Measurements from ENCODE around the gene PDGFRB. TPM values are rescaled to one million over a fixed set of nuclear protein-coding genes. Genes with fewer than 3 reads are reported as not detected.

PDGFRB gene
- total and polyA plus RNA-seq, 2 experiments from 2014 or later: 4.2 to 5.3 TPM

DNA sequence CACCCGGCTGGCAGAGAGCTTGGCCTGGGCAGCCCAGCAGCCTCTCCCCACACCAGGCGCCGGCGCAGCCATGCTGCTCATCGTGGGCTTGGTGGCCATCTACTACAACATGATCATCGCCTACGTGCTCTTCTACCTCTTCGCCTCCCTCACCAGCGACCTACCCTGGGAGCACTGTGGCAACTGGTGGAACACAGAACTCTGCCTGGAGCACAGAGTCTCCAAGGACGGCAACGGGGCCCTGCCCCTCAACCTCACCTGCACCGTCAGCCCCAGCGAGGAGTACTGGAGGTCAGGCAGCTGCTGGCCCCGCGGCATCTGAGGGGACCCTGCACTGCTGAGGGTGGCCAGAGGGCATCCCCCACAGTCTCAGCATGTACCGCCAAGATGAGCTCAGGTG lies 41.3 kb upstream of the PDGFRB start:
- H3K4me3 ChIP-seq: no peak overlapping the region
- H3K36me3 ChIP-seq: no peaks in the 10 kb centered on the region
- no peak overlapping the region for H3K27ac ChIP-seq
- DNase-seq (ENCODE audit: low read depth in 1 of 2, low spot score in 1 of 2): no peak
- H3K27me3 ChIP-seq: peaks cover 27% of the 10 kb centered on the region
- TF ChIP-seq, protein P1, sequence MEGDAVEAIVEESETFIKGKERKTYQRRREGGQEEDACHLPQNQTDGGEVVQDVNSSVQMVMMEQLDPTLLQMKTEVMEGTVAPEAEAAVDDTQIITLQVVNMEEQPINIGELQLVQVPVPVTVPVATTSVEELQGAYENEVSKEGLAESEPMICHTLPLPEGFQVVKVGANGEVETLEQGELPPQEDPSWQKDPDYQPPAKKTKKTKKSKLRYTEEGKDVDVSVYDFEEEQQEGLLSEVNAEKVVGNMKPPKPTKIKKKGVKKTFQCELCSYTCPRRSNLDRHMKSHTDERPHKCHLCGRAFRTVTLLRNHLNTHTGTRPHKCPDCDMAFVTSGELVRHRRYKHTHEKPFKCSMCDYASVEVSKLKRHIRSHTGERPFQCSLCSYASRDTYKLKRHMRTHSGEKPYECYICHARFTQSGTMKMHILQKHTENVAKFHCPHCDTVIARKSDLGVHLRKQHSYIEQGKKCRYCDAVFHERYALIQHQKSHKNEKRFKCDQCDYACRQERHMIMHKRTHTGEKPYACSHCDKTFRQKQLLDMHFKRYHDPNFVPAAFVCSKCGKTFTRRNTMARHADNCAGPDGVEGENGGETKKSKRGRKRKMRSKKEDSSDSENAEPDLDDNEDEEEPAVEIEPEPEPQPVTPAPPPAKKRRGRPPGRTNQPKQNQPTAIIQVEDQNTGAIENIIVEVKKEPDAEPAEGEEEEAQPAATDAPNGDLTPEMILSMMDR (IDR thresholded peaks at IDR 0.05; ENCODE audit: low read depth, low read length): no peak
- no peaks in the 10 kb centered on the region for H3K4me1 ChIP-seq (ENCODE audit: low read depth)
- no peaks in the 10 kb centered on the region for H3K9me3 ChIP-seq (ENCODE audit: low read depth)

DNA sequence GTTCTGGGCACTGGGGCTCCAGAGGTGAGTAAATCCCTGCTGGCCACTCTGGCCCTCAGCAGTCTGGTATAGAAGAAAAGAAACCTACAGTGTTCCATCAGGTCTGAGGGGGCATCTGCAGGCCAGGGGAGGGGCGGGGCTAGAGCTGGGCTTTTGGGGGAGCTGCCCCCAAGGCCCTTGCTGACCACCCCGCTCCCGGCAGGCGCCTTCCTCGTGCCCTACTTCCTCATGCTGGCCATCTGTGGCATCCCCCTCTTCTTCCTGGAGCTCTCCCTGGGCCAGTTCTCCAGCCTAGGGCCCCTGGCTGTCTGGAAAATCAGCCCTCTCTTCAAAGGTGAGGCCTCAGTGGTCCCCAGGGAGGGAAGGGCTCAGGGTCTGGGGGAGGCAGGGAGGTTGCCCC lies 40.9 kb upstream of the PDGFRB start:
- Histone ChIP-seq H3K36me3 (no peaks in the 10 kb centered on the region), H3K4me1 (ENCODE audit: low read depth) (no peaks in the 10 kb centered on the region), H3K4me3 (no peak overlapping the region), H3K9me3 (ENCODE audit: low read depth) (no peaks in the 10 kb centered on the region), H3K27me3 (peaks cover 29% of the 10 kb centered on the region), H3K27ac (no peak overlapping the region)
- no peak for DNase-seq (ENCODE audit: low read depth in 1 of 2, low spot score in 1 of 2)
- TF ChIP-seq, protein P1 (IDR thresholded peaks at IDR 0.05; ENCODE audit: low read depth, low read length): no peak

DNA sequence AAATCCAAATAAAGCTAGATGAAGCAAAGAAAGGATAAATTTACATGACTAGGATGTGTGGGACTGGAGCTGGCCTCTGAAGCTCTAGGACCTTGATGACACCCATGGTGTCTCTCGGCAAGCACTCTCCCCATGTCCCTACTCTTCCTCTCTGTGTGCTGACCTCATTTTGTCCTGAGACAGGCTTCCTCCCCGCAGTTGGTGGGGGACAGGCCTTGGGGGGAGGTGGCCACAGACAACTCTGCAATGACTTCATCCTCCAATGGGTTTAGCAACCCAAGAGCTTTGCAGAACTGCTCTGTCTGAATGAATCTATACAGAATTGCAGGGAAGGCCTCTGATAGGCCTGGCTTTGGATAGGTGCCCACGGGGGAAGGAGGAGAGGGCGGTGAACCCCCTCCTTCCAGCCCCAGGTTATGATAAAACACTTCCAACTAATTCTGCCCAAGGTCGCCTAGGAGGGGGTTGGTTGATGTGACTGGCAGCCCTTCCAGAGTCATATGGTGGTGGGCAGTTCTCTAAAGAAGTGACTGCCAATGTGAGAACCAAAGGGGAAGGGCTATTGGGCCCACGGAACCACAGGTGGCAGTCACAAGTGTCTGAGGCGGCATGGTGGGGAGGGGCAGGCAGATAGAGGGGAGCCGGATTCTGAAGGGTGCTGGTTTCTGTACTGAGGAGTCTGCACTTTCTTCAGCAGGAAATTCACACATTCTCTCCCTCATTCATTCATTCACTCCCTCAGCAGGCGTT lies 40.3 kb upstream of the PDGFRB start:
- no peaks in the 10 kb centered on the region for H3K36me3 ChIP-seq
- no peaks in the 10 kb centered on the region for H3K9me3 ChIP-seq (ENCODE audit: low read depth)
- H3K4me3 ChIP-seq: no peak overlapping the region
- no peaks in the 10 kb centered on the region for H3K4me1 ChIP-seq (ENCODE audit: low read depth)
- TF ChIP-seq, protein P1 (IDR thresholded peaks at IDR 0.05; ENCODE audit: low read depth, low read length): no peak
- no peak for DNase-seq (ENCODE audit: low read depth in 1 of 2, low spot score in 1 of 2)
- no peak overlapping the region for H3K27ac ChIP-seq
- peaks cover 33% of the 10 kb centered on the region for H3K27me3 ChIP-seq

DNA sequence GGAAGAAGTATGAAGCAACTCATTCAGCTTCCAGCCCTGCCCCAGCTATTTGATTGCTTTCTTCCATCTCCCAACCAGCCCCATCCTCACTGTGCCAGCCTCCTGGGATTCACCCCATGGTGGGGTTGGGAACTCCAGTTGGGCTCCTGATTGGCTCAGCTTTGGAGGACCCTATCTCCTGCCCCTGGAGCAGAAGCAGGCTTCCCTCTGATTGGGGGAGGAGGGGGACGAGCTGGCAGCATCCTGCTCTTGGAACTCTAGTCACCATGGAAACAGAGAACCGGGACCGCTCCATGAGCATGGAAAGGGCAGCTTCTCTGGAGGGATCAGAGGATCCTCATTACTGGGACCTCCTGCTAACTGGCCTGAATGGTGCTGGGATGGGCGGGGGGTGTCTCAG lies 36.8 kb upstream of the PDGFRB start:
- Histone ChIP-seq H3K4me3 (no peak overlapping the region), H3K4me1 (ENCODE audit: low read depth) (no peaks in the 10 kb centered on the region), H3K36me3 (no peaks in the 10 kb centered on the region), H3K27me3 (peaks cover 56% of the 10 kb centered on the region), H3K27ac (no peak overlapping the region), H3K9me3 (ENCODE audit: low read depth) (no peaks in the 10 kb centered on the region)
- no peak for DNase-seq (ENCODE audit: low read depth in 1 of 2, low spot score in 1 of 2)
- TF ChIP-seq, protein P1 (IDR thresholded peaks at IDR 0.05; ENCODE audit: low read depth, low read length): no peak

DNA sequence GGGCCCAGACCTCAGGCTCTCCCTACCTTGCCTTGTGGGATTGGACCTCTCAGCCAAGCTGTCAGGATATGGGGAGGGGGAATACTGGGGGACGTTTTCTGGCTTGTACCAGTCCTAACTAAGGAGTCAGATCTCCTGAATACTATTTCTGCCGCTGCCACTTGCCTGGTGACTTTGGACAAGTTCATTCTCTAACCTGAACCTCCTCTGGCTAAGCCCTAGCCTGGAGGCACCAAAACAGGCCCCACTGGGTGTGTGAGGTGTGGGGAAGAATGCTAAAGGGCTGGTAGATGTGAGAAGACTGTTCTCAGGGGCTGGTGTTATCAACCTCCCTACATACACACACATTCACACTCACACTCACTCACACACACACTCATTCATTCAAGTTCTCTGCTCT lies 35.3 kb upstream of the PDGFRB start:
- DNase-seq (ENCODE audit: low read depth in 1 of 2, low spot score in 1 of 2): no peak
- H3K4me1 ChIP-seq (ENCODE audit: low read depth): no peaks in the 10 kb centered on the region
- H3K4me3 ChIP-seq: no peak overlapping the region
- H3K27ac ChIP-seq: no peak overlapping the region
- H3K36me3 ChIP-seq: no peaks in the 10 kb centered on the region
- H3K27me3 ChIP-seq: peaks cover 67% of the 10 kb centered on the region
- TF ChIP-seq, protein P1 (IDR thresholded peaks at IDR 0.05; ENCODE audit: low read depth, low read length): no peak
- H3K9me3 ChIP-seq (ENCODE audit: low read depth): no peaks in the 10 kb centered on the region

All from cardiac muscle cell (in vitro differentiated cells and primary cell).